K562 (cell line): ENCODE data around the gene SCN1B. TPM values are rescaled to one million over a fixed set of nuclear protein-coding genes. Genes with fewer than 3 reads are reported as not detected.

Experiments used
- ATAC-seq: fragments of 200-7000 bp; cut with Tn5 transposase; 3 replicates; pipeline ENCODE4 v1.9.1; 2020; ENCODE audit warnings: moderate library complexity
- BruUV-seq: library from RNA; stranded (reverse); fragments of 400-500 nt; replicated peaks from 2 replicates; lab custom pipeline; 2021; lab: Mats Ljungman, UMichigan
- CTCF ChIA-PET: fragments of 300-600 bp; formaldehyde crosslinking; extraction: SDS; loops from one replicate; lab custom pipeline; 2021; ENCODE audit warnings: low intra/inter-chr PET ratio; lab: Yijun Ruan, JAX
- POLR2A ChIA-PET: fragments of 300-600, 350-650 bp; sonication (Branson Sonifier 250); formaldehyde crosslinking; extraction: SDS; loops from one replicate; lab custom pipeline; 2021; ENCODE audit warnings: antibody characterized with exemption, inconsistent platforms; lab: Yijun Ruan, JAX
- DNase-seq, 4 experiments: peaks; one replicate each; pipeline versions ENCODE4 v3.0.0 to v3.0.0-alpha.2; 2011 to 2018; ENCODE audit warnings: low spot score in 3 of 4, mixed read lengths in 3 of 4; ENCODE audit errors: extremely low read depth in 1 of 4
- FAIRE-seq: peaks from 2 replicates; lab custom pipeline; 2011; peaks lifted over from hg19 to GRCh38; lab: Jason Lieb, UNC
- H2AFZ ChIP-seq: 2 replicates; pipeline ENCODE4 v1.6.0; 2011; ENCODE audit warnings: low read depth, low read length, control low read depth, inconsistent platforms
- H3K27ac ChIP-seq: fragments of 200-600 bp; 3 replicates; pipeline ENCODE4 v1.8.0; 2011; ENCODE audit warnings: low read depth, mild to moderate bottlenecking, control low read depth, inconsistent platforms, low read length, moderate library complexity, mixed read lengths; ENCODE audit errors: extremely low read depth
- H3K27me3 ChIP-seq, 2 experiments: fragments of 300-600 bp in 1 of 2; 2 replicates in 1 of 2; 3 replicates in 1 of 2; pipeline versions ENCODE4 v1.6.0 to v1.8.0; 2011; ENCODE audit warnings: inconsistent platforms in 2 of 2, low read length in 2 of 2, mild to moderate bottlenecking in 1 of 2, mixed read lengths in 1 of 2, moderate library complexity in 1 of 2; ENCODE audit not compliant: control insufficient read depth in 2 of 2, insufficient read depth in 2 of 2
- H3K36me3 ChIP-seq: fragments of 300-600 bp; 3 replicates; pipeline ENCODE4 v1.8.0; 2011; ENCODE audit warnings: mild to moderate bottlenecking, low read length, inconsistent platforms; ENCODE audit not compliant: control insufficient read depth, insufficient read depth
- H3K4me1 ChIP-seq, 2 experiments: fragments of 200-600 bp in 1 of 2; replicated peaks in 1 of 2; 2 replicates in 1 of 2; 3 replicates in 1 of 2; pipeline versions ENCODE4 v1.5.1 to v1.8.0; 2011; ENCODE audit warnings: inconsistent platforms in 2 of 2, low read length in 2 of 2, mild to moderate bottlenecking in 1 of 2, mixed read lengths in 1 of 2, moderate library complexity in 1 of 2; ENCODE audit not compliant: control insufficient read depth in 2 of 2, insufficient read depth in 2 of 2
- H3K4me2 ChIP-seq: 2 replicates; pipeline ENCODE4 v1.6.1; 2011; ENCODE audit warnings: low read length, control low read depth, inconsistent platforms, mixed read lengths; ENCODE audit not compliant: insufficient read depth
- H3K4me3 ChIP-seq: fragments of 200-600 bp; sonication (generic), shearing (Covaris generic); 2 replicates; pipeline ENCODE4 v1.5.1; 2016; ENCODE audit warnings: control low read depth, inconsistent platforms
- H3K79me2 ChIP-seq: fragments of 200-600 bp; 3 replicates; pipeline ENCODE4 v1.8.0; 2011; ENCODE audit warnings: low read length, inconsistent platforms; ENCODE audit not compliant: control insufficient read depth, insufficient read depth
- H3K9ac ChIP-seq, 2 experiments: 2 replicates each; pipeline versions ENCODE4 v1.6.0 to v1.6.1; 2011; ENCODE audit warnings: low read depth in 2 of 2, low read length in 2 of 2, control low read depth in 1 of 2, inconsistent platforms in 1 of 2, mild to moderate bottlenecking in 1 of 2, mixed read lengths in 1 of 2; ENCODE audit not compliant: insufficient read depth in 1 of 2
- H3K9me1 ChIP-seq: one replicate; pipeline ENCODE4 v1.6.0; 2011; ENCODE audit warnings: inconsistent platforms, mild to moderate bottlenecking, low read length, moderate library complexity; ENCODE audit not compliant: control insufficient read depth, insufficient read depth
- H3K9me3 ChIP-seq: replicated peaks from 2 replicates; pipeline ENCODE4 v1.5.1; 2011; ENCODE audit warnings: low read depth, low read length, inconsistent platforms; ENCODE audit not compliant: control insufficient read depth, insufficient read depth
- H4K20me1 ChIP-seq: replicated peaks from 2 replicates; pipeline ENCODE4 v1.6.1; 2011; ENCODE audit warnings: low read length, inconsistent platforms, mixed read lengths; ENCODE audit not compliant: control insufficient read depth, insufficient read depth
- BCOR ChIP-seq: fragments of 450-650 bp; IDR thresholded peaks from 2 replicates; pipeline ENCODE4 v1.6.1; 2016
- BMI1 ChIP-seq: fragments of 150-350 bp; IDR thresholded peaks from 2 replicates; pipeline ENCODE4 v1.6.1; 2014; ENCODE audit warnings: low read length
- CHCHD3 ChIP-seq: fragments of 250-450 bp; sonication (Bioruptor Pico); IDR thresholded peaks from 2 replicates; pipeline ENCODE4 v2.1.2; 2022; ENCODE audit warnings: mild to moderate bottlenecking
- CTBP1 ChIP-seq: fragments of 450-650 bp; IDR thresholded peaks from 2 replicates; pipeline ENCODE4 v1.6.1; 2016; ENCODE audit warnings: borderline replicate concordance
- ETS2 ChIP-seq: IDR thresholded peaks from 2 replicates; pipeline ENCODE4 v1.6.1; 2016; ENCODE audit warnings: borderline replicate concordance, missing genetic modification characterization, mild to moderate bottlenecking, moderate library complexity, missing compliant biosample characterization; ENCODE audit not compliant: poor library complexity, severe bottlenecking
- HEY1 ChIP-seq: fragments of 250-450 bp; sonication (Bioruptor Pico); IDR thresholded peaks from 2 replicates; pipeline ENCODE4 v1.5.0; 2020; ENCODE audit warnings: mild to moderate bottlenecking, moderate library complexity, borderline replicate concordance
- NFRKB ChIP-seq: fragments of 450-650 bp; IDR thresholded peaks from 2 replicates; pipeline ENCODE4 v1.6.1; 2016; ENCODE audit warnings: low read depth
- NR2C1 ChIP-seq, 2 experiments: fragments of 450-650 bp; IDR thresholded peaks; 2 replicates each; pipeline ENCODE4 v1.6.1; 2017; ENCODE audit warnings: mild to moderate bottlenecking in 2 of 2, antibody characterized with exemption in 1 of 2, inconsistent platforms in 1 of 2, missing compliant biosample characterization in 1 of 2, missing genetic modification characterization in 1 of 2
- PHF20 ChIP-seq: fragments of 450-650 bp; IDR thresholded peaks from 2 replicates; pipeline ENCODE4 v1.6.1; 2018; ENCODE audit not compliant: partially characterized antibody
- SMAD2 ChIP-seq: fragments of 150-350 bp; IDR thresholded peaks from 2 replicates; pipeline ENCODE4 v1.6.1; 2014; ENCODE audit warnings: low read depth, mild to moderate bottlenecking, low read length
- WGBS: fragments of 100-300 bp; shearing (Covaris generic); methylation state at CpG from one replicate; pipeline ENCODE4 v1.1.6; 2016; ENCODE audit warnings: low coverage, mixed read lengths; ENCODE audit not compliant: insufficient coverage; ENCODE audit errors: missing lambda C conversion rate; 5-methylcytosine and 5-hydroxymethylcytosine counted together
- in situ Hi-C: fragments of 300-500 bp; cut with MboI; formaldehyde crosslinking; loops from 4 replicates; pipeline ENCODE4 v1.15.0; 2018; ENCODE audit warnings: inconsistent platforms, mixed read lengths
- intact Hi-C: fragments of 100-400 bp; cut with micrococcal nuclease; formaldehyde crosslinking; loops from 2 replicates; pipeline ENCODE4 v1.14.2; 2022
- polyA plus RNA-seq, 8 experiments: library from polyadenylated mRNA; depleted of rRNA in 4 of 8; stranded (reverse) in 5 of 8; unstranded in 3 of 8; fragments of >200 nt; fragmentation: Nextera tagmentation in 2 of 8; fragmentation: Illumina TruSeq in 1 of 8; extraction: Ambion mirVana in 2 of 8; extraction: Trizol in 1 of 8; gene quantifications; 2 replicates each; pipeline versions ENCODE4 v1.2.1 to v1.2.3, GENCODE V29; 2011 to 2014; ENCODE audit warnings: inconsistent platforms in 1 of 8, missing spikeins in 1 of 8
- total RNA-seq, 7 experiments: library from RNA; depleted of rRNA in 6 of 7; stranded (reverse); fragments of >200 nt in 6 of 7; fragmentation: Illumina TruSeq in 2 of 7; extraction: Trizol in 2 of 7; gene quantifications; 2 replicates each; pipeline versions ENCODE4 v1.2.1 to v1.2.3, GENCODE V29; 2011 to 2021; ENCODE audit warnings: low replicate concordance in 1 of 7
- TF ChIP-seq, protein P1 (sequence below): fragments of 250-450 bp; sonication (Bioruptor Pico); IDR thresholded peaks from 2 replicates; pipeline ENCODE4 v1.8.0; 2021; ENCODE audit warnings: mild to moderate bottlenecking, moderate library complexity
- TF ChIP-seq, protein P2 (sequence below): conservative IDR thresholded peaks from 2 replicates; pipeline ENCODE4 v1.6.1; 2011; ENCODE audit warnings: low read depth, mild to moderate bottlenecking, low read length; ENCODE audit not compliant: control insufficient read depth

SCN1B gene
- total and polyA plus RNA-seq, 9 of the 15 experiments (the other 6 are each of a cell fraction or from before 2014, with no cell fraction given) = 0.03 to 2.5 (median 0.91) TPM

GRCh38 chr19:35089554-35089953, 59.3 kb downstream of the SCN1B start:
- Histone ChIP-seq H3K9me3 (no peaks in the 10 kb centered on the region), H2AFZ (no peak overlapping the region), H3K27ac (no peak overlapping the region), H4K20me1 (no peaks in the 10 kb centered on the region), H3K4me2 (no peak overlapping the region), H3K9ac (no peak overlapping the region), H3K79me2 (no peaks in the 10 kb centered on the region), H3K9me1 (no peaks in the 10 kb centered on the region), H3K36me3 (no peaks in the 10 kb centered on the region), H3K4me3 (no peak overlapping the region), H3K27me3 (peaks cover 0 to 4% of the 10 kb centered on the region in 2 experiments; a peak in 1 of 5 replicates), H3K4me1 (peaks cover 10 to 38% of the 10 kb centered on the region in 2 experiments; a peak in 4 of 5 replicates)
- 50% methylated on average over 8 of the region's 8 CpGs for WGBS
- in situ Hi-C loops (no loop called here), intact Hi-C loops (no loop called here)
- no TSS peak for BruUV-seq
- FAIRE-seq (no peak), DNase-seq (no peak), ATAC-seq (no peak)
- TF ChIP-seq HEY1 (no peak), NR2C1 (IDR thresholded peaks at IDR 0.05) (no peak), NR2C1 (tag; IDR thresholded peaks at IDR 0.05) (no peak), SMAD2 (no peak), ETS2 (no peak), CHCHD3 (CRISPR knock-in tag) (no peak), CTBP1 (no peak), NFRKB (no peak), BMI1 (no peak), PHF20 (no peak), BCOR (no peak)
- TF ChIP-seq, protein P1, sequence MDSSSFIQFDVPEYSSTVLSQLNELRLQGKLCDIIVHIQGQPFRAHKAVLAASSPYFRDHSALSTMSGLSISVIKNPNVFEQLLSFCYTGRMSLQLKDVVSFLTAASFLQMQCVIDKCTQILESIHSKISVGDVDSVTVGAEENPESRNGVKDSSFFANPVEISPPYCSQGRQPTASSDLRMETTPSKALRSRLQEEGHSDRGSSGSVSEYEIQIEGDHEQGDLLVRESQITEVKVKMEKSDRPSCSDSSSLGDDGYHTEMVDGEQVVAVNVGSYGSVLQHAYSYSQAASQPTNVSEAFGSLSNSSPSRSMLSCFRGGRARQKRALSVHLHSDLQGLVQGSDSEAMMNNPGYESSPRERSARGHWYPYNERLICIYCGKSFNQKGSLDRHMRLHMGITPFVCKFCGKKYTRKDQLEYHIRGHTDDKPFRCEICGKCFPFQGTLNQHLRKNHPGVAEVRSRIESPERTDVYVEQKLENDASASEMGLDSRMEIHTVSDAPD (CRISPR knock-in tag) = no peak
- TF ChIP-seq, protein P2, sequence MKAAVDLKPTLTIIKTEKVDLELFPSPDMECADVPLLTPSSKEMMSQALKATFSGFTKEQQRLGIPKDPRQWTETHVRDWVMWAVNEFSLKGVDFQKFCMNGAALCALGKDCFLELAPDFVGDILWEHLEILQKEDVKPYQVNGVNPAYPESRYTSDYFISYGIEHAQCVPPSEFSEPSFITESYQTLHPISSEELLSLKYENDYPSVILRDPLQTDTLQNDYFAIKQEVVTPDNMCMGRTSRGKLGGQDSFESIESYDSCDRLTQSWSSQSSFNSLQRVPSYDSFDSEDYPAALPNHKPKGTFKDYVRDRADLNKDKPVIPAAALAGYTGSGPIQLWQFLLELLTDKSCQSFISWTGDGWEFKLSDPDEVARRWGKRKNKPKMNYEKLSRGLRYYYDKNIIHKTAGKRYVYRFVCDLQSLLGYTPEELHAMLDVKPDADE = no peak
- POLR2A ChIA-PET = interaction anchor here (0.6 kb wide), 1 partner anchor 440 kb away, joined by 3 read pairs; no protein-coding TSS in a partner anchor
- CTCF ChIA-PET = interaction anchor here (1.0 to 1.1 kb wide), 2 partner anchors 23 to 45 kb away, joined by 3 to 5 read pairs; no protein-coding TSS in a partner anchor

Other genes with a start within 250 kb of the SCN1B start
Only the 7 nearest of the 12 such genes appear.
- gene ZNF30, start 103.6 kb upstream of the SCN1B start, total RNA-seq (2014; rRNA removed) = 7.1 and 10.8 TPM in 2 replicates
- gene ZNF30, start 103.6 kb upstream of the SCN1B start, total RNA-seq (2014; rRNA removed; fragmentation: Illumina TruSeq; extraction: Trizol) = 10.7 and 11.1 TPM in 2 replicates
- gene ZNF30, start 103.6 kb upstream of the SCN1B start, total RNA-seq (2015; rRNA removed; fragmentation: Illumina TruSeq; extraction: Trizol) = 9.0 and 10.6 TPM in 2 replicates
- 10.3 and 11.4 TPM in 2 replicates for gene ZNF30, start 103.6 kb upstream of the SCN1B start, total RNA-seq (2021)
- 8.3 and 9.7 TPM in 2 replicates for gene ZNF30, start 103.6 kb upstream of the SCN1B start, polyA plus RNA-seq (2011; rRNA removed)
- gene ZNF30, start 103.6 kb upstream of the SCN1B start, polyA plus RNA-seq (2014; fragmentation: Illumina TruSeq; extraction: Trizol) = 8.3 and 9.8 TPM in 2 replicates
- 10 to 100 TPM in 1 of 2 experiments, 1 to 10 TPM in 1; 9.2 to 13.4 TPM for gene ZNF30, start 103.6 kb upstream of the SCN1B start, polyA plus RNA-seq (2014; fragmentation: Nextera tagmentation; extraction: Ambion mirVana)
- gene ZNF30, start 103.6 kb upstream of the SCN1B start, polyA plus RNA-seq (2014; rRNA removed) = 7.3 and 7.6 TPM in 2 replicates
- gene ZNF792, start 66.2 kb upstream of the SCN1B start, total RNA-seq (2014; rRNA removed) = 14.5 and 14.6 TPM in 2 replicates
- 15.8 and 17.7 TPM in 2 replicates for gene ZNF792, start 66.2 kb upstream of the SCN1B start, total RNA-seq (2014; rRNA removed; fragmentation: Illumina TruSeq; extraction: Trizol)
- 10.0 and 10.4 TPM in 2 replicates for gene ZNF792, start 66.2 kb upstream of the SCN1B start, total RNA-seq (2015; rRNA removed; fragmentation: Illumina TruSeq; extraction: Trizol)
- 15.5 and 16.5 TPM in 2 replicates for gene ZNF792, start 66.2 kb upstream of the SCN1B start, total RNA-seq (2021)
- gene ZNF792, start 66.2 kb upstream of the SCN1B start, polyA plus RNA-seq (2011; rRNA removed) = 9.6 and 12.0 TPM in 2 replicates
- gene ZNF792, start 66.2 kb upstream of the SCN1B start, polyA plus RNA-seq (2014; fragmentation: Illumina TruSeq; extraction: Trizol) = 9.9 and 10.2 TPM in 2 replicates
- 1 to 10 TPM; 3.3 to 3.5 TPM for gene ZNF792, start 66.2 kb upstream of the SCN1B start, polyA plus RNA-seq (2014; fragmentation: Nextera tagmentation; extraction: Ambion mirVana)
- 7.0 and 7.9 TPM in 2 replicates for gene ZNF792, start 66.2 kb upstream of the SCN1B start, polyA plus RNA-seq (2014; rRNA removed)
- 41.8 and 47.0 TPM in 2 replicates for gene GRAMD1A, start 30.1 kb upstream of the SCN1B start, total RNA-seq (2014; rRNA removed)
- 13.9 and 16.4 TPM in 2 replicates for gene GRAMD1A, start 30.1 kb upstream of the SCN1B start, total RNA-seq (2014; rRNA removed; fragmentation: Illumina TruSeq; extraction: Trizol)
- gene GRAMD1A, start 30.1 kb upstream of the SCN1B start, total RNA-seq (2015; rRNA removed; fragmentation: Illumina TruSeq; extraction: Trizol) = 19.4 and 20.5 TPM in 2 replicates
- gene GRAMD1A, start 30.1 kb upstream of the SCN1B start, total RNA-seq (2021) = 58.7 and 62.5 TPM in 2 replicates
- 39.4 and 54.3 TPM in 2 replicates for gene GRAMD1A, start 30.1 kb upstream of the SCN1B start, polyA plus RNA-seq (2011; rRNA removed)
- gene GRAMD1A, start 30.1 kb upstream of the SCN1B start, polyA plus RNA-seq (2014; fragmentation: Illumina TruSeq; extraction: Trizol) = 38.5 and 54.1 TPM in 2 replicates
- 1 to 10 TPM; 1.4 to 1.7 TPM for gene GRAMD1A, start 30.1 kb upstream of the SCN1B start, polyA plus RNA-seq (2014; fragmentation: Nextera tagmentation; extraction: Ambion mirVana)
- 61.7 and 63.8 TPM in 2 replicates for gene GRAMD1A, start 30.1 kb upstream of the SCN1B start, polyA plus RNA-seq (2014; rRNA removed)
- not detected in 2 replicates for gene HPN, start 11.3 kb downstream of the SCN1B start, total RNA-seq (2014; rRNA removed)
- gene HPN, start 11.3 kb downstream of the SCN1B start, total RNA-seq (2014; rRNA removed; fragmentation: Illumina TruSeq; extraction: Trizol) = not detected in 2 replicates
- 0.15 TPM in 1 of 2 replicates, not detected in the other for gene HPN, start 11.3 kb downstream of the SCN1B start, total RNA-seq (2015; rRNA removed; fragmentation: Illumina TruSeq; extraction: Trizol)
- 0.20 and 0.36 TPM in 2 replicates for gene HPN, start 11.3 kb downstream of the SCN1B start, total RNA-seq (2021)
- 0.10 and 0.11 TPM in 2 replicates for gene HPN, start 11.3 kb downstream of the SCN1B start, polyA plus RNA-seq (2011; rRNA removed)
- gene HPN, start 11.3 kb downstream of the SCN1B start, polyA plus RNA-seq (2014; fragmentation: Illumina TruSeq; extraction: Trizol) = not detected in 2 replicates
- gene HPN, start 11.3 kb downstream of the SCN1B start, polyA plus RNA-seq (2014; fragmentation: Nextera tagmentation; extraction: Ambion mirVana) = not detected
- gene HPN, start 11.3 kb downstream of the SCN1B start, polyA plus RNA-seq (2014; rRNA removed) = not detected in 2 replicates
- gene FXYD3, start 85.4 kb downstream of the SCN1B start, total RNA-seq (2014; rRNA removed) = not detected in 2 replicates
- not detected in 2 replicates for gene FXYD3, start 85.4 kb downstream of the SCN1B start, total RNA-seq (2014; rRNA removed; fragmentation: Illumina TruSeq; extraction: Trizol)
- gene FXYD3, start 85.4 kb downstream of the SCN1B start, total RNA-seq (2015; rRNA removed; fragmentation: Illumina TruSeq; extraction: Trizol) = not detected in 2 replicates
- 0.24 and 0.60 TPM in 2 replicates for gene FXYD3, start 85.4 kb downstream of the SCN1B start, total RNA-seq (2021)
- gene FXYD3, start 85.4 kb downstream of the SCN1B start, polyA plus RNA-seq (2011; rRNA removed) = not detected in 2 replicates
- not detected in 2 replicates for gene FXYD3, start 85.4 kb downstream of the SCN1B start, polyA plus RNA-seq (2014; fragmentation: Illumina TruSeq; extraction: Trizol)
- not detected for gene FXYD3, start 85.4 kb downstream of the SCN1B start, polyA plus RNA-seq (2014; fragmentation: Nextera tagmentation; extraction: Ambion mirVana)
- not detected in 2 replicates for gene FXYD3, start 85.4 kb downstream of the SCN1B start, polyA plus RNA-seq (2014; rRNA removed)
- gene LGI4, start 104.6 kb downstream of the SCN1B start, total RNA-seq (2014; rRNA removed) = 0.14 TPM in 1 of 2 replicates, not detected in the other
- gene LGI4, start 104.6 kb downstream of the SCN1B start, total RNA-seq (2014; rRNA removed; fragmentation: Illumina TruSeq; extraction: Trizol) = not detected in 2 replicates
- not detected in 2 replicates for gene LGI4, start 104.6 kb downstream of the SCN1B start, total RNA-seq (2015; rRNA removed; fragmentation: Illumina TruSeq; extraction: Trizol)
- gene LGI4, start 104.6 kb downstream of the SCN1B start, total RNA-seq (2021) = 0.24 TPM in 1 of 2 replicates, not detected in the other
- 0.29 and 0.73 TPM in 2 replicates for gene LGI4, start 104.6 kb downstream of the SCN1B start, polyA plus RNA-seq (2011; rRNA removed)
- gene LGI4, start 104.6 kb downstream of the SCN1B start, polyA plus RNA-seq (2014; fragmentation: Illumina TruSeq; extraction: Trizol) = 0.30 and 0.33 TPM in 2 replicates
- not detected for gene LGI4, start 104.6 kb downstream of the SCN1B start, polyA plus RNA-seq (2014; fragmentation: Nextera tagmentation; extraction: Ambion mirVana)
- gene LGI4, start 104.6 kb downstream of the SCN1B start, polyA plus RNA-seq (2014; rRNA removed) = 0.21 and 1.1 TPM in 2 replicates
- 2.3 and 2.4 TPM in 2 replicates for gene FXYD1, start 108.4 kb downstream of the SCN1B start, total RNA-seq (2014; rRNA removed)
- gene FXYD1, start 108.4 kb downstream of the SCN1B start, total RNA-seq (2014; rRNA removed; fragmentation: Illumina TruSeq; extraction: Trizol) = not detected in 2 replicates
- gene FXYD1, start 108.4 kb downstream of the SCN1B start, total RNA-seq (2015; rRNA removed; fragmentation: Illumina TruSeq; extraction: Trizol) = 0.60 and 1.3 TPM in 2 replicates
- 1.7 and 2.7 TPM in 2 replicates for gene FXYD1, start 108.4 kb downstream of the SCN1B start, total RNA-seq (2021)
- gene FXYD1, start 108.4 kb downstream of the SCN1B start, polyA plus RNA-seq (2011; rRNA removed) = 0.40 and 0.66 TPM in 2 replicates
- gene FXYD1, start 108.4 kb downstream of the SCN1B start, polyA plus RNA-seq (2014; fragmentation: Illumina TruSeq; extraction: Trizol) = 0.71 and 2.1 TPM in 2 replicates
- gene FXYD1, start 108.4 kb downstream of the SCN1B start, polyA plus RNA-seq (2014; fragmentation: Nextera tagmentation; extraction: Ambion mirVana) = not detected
- gene FXYD1, start 108.4 kb downstream of the SCN1B start, polyA plus RNA-seq (2014; rRNA removed) = 2.4 and 3.2 TPM in 2 replicates